HUES64 (cell line): ENCODE results near the gene MGME1.

Experiments
- H3K27ac ChIP-seq: 2 replicates; pipeline ENCODE4 v1.7.0; 2013; ENCODE audit warnings: low read depth, low read length, inconsistent platforms
- H3K27me3 ChIP-seq: 2 replicates; pipeline ENCODE4 v1.6.1; 2013; ENCODE audit warnings: mild to moderate bottlenecking, low read length; ENCODE audit not compliant: insufficient read depth
- H3K36me3 ChIP-seq: 2 replicates; pipeline ENCODE4 v1.6.1; 2013; ENCODE audit warnings: mild to moderate bottlenecking, low read length; ENCODE audit not compliant: insufficient read depth
- H3K4me1 ChIP-seq: 2 replicates; pipeline ENCODE4 v1.6.1; 2013; ENCODE audit warnings: mild to moderate bottlenecking, low read length, moderate library complexity; ENCODE audit not compliant: insufficient read depth
- H3K4me3 ChIP-seq: 2 replicates; pipeline ENCODE4 v1.5.1; 2013; ENCODE audit warnings: mild to moderate bottlenecking, low read length, moderate library complexity
- H3K9ac ChIP-seq: 2 replicates; pipeline ENCODE4 v1.6.1; 2013; ENCODE audit warnings: mild to moderate bottlenecking, low read depth, low read length
- H3K9me3 ChIP-seq: 2 replicates; pipeline ENCODE4 v1.6.1; 2013; ENCODE audit warnings: low read depth, low read length; ENCODE audit not compliant: insufficient read depth
- WGBS: fragments of 150-250, 120-280 bp; methylation state at CpG from one replicate; pipeline ENCODE4 v1.1.7; 2013; ENCODE audit warnings: missing lambda C conversion rate; 5-methylcytosine and 5-hydroxymethylcytosine counted together

The MGME1 gene

DNA sequence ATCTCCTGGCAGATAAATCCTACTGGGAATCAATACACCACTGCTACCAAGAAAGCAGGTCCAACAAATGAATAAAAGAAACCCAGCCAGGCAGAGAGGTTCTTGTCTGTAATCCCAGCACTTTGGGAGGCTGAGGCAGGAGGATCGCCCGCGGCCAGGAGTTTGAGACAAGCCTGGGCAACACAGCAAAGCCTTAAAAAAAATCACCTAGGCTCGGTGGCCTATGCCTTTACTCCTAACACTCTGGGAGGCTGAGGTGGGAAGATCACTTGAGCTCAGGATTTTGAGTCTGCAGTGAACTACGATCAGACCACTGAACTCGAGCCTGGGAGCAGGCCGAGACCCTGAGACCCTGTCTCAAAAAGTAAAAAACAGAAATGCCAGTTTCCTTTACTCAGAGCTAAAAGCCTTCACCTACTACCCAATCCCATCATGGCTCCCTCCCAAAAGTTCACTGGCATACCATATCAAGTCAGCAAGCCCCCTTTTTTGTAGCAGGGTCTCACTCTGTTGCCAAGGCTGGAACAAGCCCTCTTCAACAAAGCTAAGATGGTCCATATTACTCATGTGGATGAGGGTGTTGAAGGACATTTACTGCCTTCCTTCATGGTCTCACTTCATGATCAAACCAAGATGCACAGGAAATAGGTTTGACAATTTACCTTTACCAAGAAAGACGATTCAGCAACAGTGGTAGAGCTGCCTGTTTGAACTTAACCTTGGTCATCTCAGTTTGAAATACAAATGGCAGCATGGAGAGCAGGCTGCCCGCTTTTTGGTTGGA is 5.5 kb upstream of the MGME1 start:
- Histone ChIP-seq H3K4me1 (peaks cover 62% of the 10 kb centered on the region), H3K9ac (peak overlapping the region; percentile 32), H3K27ac (peak overlapping the region; percentile 15; the same call in 1 of the 2 replicates), H3K27me3 (no peaks in the 10 kb centered on the region), H3K36me3 (peaks cover 62% of the 10 kb centered on the region), H3K4me3 (peak overlapping the region; percentile 87), H3K9me3 (no peaks in the 10 kb centered on the region)
- WGBS: 66% methylated on average over 9 of the region's 9 CpGs

DNA sequence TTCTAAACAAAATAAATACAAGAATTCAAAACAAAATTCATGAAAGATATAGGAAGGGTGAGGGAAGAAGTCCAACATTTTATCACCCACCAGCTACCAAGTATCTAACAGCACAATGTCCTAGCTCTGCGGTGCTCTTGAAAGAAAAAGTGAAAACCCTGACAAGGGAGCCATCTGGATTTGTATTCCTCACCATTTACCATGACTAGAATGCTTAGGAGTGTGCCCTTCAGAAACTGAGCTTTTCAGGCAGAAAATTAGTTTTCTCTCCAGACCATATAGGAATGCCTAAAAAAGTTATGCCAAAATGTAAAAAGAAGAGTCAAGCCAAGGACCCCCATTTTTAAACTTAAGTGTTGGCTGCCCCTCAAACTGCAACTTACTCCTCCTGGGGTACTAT is 4.7 kb upstream of the MGME1 start:
- peak overlapping the region; percentile 15; the same call in 1 of the 2 replicates for H3K27ac ChIP-seq
- H3K9me3 ChIP-seq: no peaks in the 10 kb centered on the region
- 79% methylated on average over 1 of the region's 1 CpG for WGBS
- no peaks in the 10 kb centered on the region for H3K27me3 ChIP-seq
- H3K9ac ChIP-seq: peak overlapping the region; percentile 99; the same call in 1 of the 2 replicates
- H3K36me3 ChIP-seq: peaks cover 54% of the 10 kb centered on the region
- peaks cover 55% of the 10 kb centered on the region for H3K4me1 ChIP-seq
- peak overlapping the region; percentile 87 for H3K4me3 ChIP-seq

DNA sequence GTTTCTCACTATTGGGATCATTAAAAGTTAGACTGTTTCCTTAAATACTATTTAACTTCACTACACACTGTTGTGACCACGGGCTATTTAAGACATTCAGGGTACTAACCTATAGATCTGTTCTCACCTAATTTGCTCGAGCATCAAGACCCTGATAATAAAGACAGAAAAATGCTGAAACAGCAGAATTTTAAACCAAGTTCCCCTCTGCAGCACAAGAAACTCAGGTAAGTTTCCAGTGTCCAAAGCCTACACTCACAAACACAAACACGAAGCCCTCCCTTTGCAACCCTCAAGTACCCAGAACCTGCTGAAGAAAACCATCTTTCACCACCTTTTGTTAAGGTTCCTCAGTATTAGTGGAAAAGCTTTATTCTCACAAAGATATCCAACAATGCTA is 4.2 kb upstream of the MGME1 start:
- peaks cover 51% of the 10 kb centered on the region for H3K36me3 ChIP-seq
- peak overlapping the region; percentile 87 for H3K4me3 ChIP-seq
- peak overlapping the region; percentile 99 for H3K9ac ChIP-seq
- peaks cover 50% of the 10 kb centered on the region for H3K4me1 ChIP-seq
- H3K27me3 ChIP-seq: no peaks in the 10 kb centered on the region
- peak overlapping the region; percentile 15 for H3K27ac ChIP-seq
- no peaks in the 10 kb centered on the region for H3K9me3 ChIP-seq
- WGBS: 30% methylated on average over 3 of the region's 3 CpGs

GRCh38 chr20:17965042-17965697 is 3.6 kb upstream of the MGME1 start:
- no peaks in the 10 kb centered on the region for H3K27me3 ChIP-seq
- H3K9ac ChIP-seq: peak overlapping the region; percentile 99
- no peaks in the 10 kb centered on the region for H3K9me3 ChIP-seq

GRCh38 chr20:17966432-17967310 is 2.1 kb upstream of the MGME1 start:
- Histone ChIP-seq H3K4me1 (peaks cover 49% of the 10 kb centered on the region), H3K9ac (peak overlapping the region; percentile 99), H3K9me3 (no peaks in the 10 kb centered on the region), H3K27ac (peak overlapping the region; percentile 98), H3K36me3 (peaks cover 60% of the 10 kb centered on the region), H3K27me3 (no peaks in the 10 kb centered on the region), H3K4me3 (peak overlapping the region; percentile 87)
- WGBS: 12% methylated on average over 3 of the region's 9 CpGs

More at GRCh38 chr20:17965042-17965697, 3.6 kb upstream of the MGME1 start:
- Histone ChIP-seq H3K36me3 (peaks cover 53% of the 10 kb centered on the region), H3K4me3 (peak overlapping the region; percentile 87), H3K4me1 (peaks cover 47% of the 10 kb centered on the region), H3K27ac (peak overlapping the region; percentile 17; the same call in 1 of the 2 replicates)
- 27% methylated on average over 9 of the region's 9 CpGs for WGBS

DNA sequence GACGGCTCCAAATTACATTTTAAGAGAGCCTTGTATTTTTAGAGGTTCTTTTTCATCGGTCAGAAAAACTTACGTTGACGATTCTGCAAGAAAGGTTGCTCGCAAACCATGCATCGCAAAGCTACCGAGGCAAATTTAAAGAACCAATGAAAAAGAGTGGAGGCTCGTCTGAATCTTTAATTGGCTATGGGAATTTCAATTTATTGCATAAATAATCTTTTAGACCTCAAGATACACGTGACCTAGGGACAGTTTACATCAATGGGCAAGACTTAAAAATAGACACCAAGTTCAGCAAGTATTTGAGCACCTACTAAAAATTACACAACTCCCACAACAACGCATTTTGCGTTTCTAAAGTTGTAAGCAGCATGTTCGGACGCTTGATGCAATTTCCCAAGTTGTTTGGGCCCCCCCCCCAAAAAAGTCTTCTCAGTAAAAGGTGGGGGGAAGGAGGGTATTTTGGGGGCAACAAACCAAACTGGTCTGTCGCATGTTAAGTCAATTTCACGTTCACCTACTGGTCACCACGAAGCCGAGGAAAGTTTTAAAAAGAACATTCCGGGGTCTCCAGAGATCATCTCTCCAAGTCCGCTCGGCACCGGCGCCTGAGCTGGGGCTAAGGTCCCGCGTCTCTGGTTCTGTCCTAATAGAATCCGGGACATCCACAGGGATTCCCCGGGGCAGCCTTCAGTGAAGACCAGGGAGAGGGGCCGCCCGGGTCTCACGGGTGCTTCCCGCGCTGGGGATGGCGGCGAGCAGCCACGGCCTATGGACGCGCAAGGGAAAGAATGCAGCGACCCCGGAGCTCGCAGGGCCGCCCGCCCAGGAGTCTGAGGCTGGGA is 1.1 kb upstream of the MGME1 start:
- H3K9ac ChIP-seq: peak overlapping the region; percentile 99
- under 1% methylated on average over 41 of the region's 41 CpGs for WGBS
- H3K27ac ChIP-seq: peak overlapping the region; percentile 98
- H3K27me3 ChIP-seq: no peaks in the 10 kb centered on the region
- H3K36me3 ChIP-seq: peaks cover 71% of the 10 kb centered on the region
- H3K4me3 ChIP-seq: peak overlapping the region; percentile 87
- H3K4me1 ChIP-seq: peaks cover 54% of the 10 kb centered on the region
- no peaks in the 10 kb centered on the region for H3K9me3 ChIP-seq

GRCh38 chr20:17969278-17969883 is 563 bp downstream of the MGME1 start:
- WGBS: under 1% methylated on average over 28 of the region's 28 CpGs
- H3K4me1 ChIP-seq: peaks cover 39% of the 10 kb centered on the region

GRCh38 chr20:17969884-17970409 is 1.1 kb downstream of the MGME1 start:
- H3K9ac ChIP-seq: peak overlapping the region; percentile 99
- H3K27ac ChIP-seq: peak overlapping the region; percentile 98
- peak overlapping the region; percentile 87 for H3K4me3 ChIP-seq
- WGBS: 7% methylated on average over 9 of the region's 9 CpGs
- H3K27me3 ChIP-seq: no peaks in the 10 kb centered on the region
- H3K4me1 ChIP-seq: peaks cover 34% of the 10 kb centered on the region
- H3K36me3 ChIP-seq: peaks cover 63% of the 10 kb centered on the region
- no peaks in the 10 kb centered on the region for H3K9me3 ChIP-seq

More at GRCh38 chr20:17969278-17969883, 563 bp downstream of the MGME1 start:
- H3K9me3 ChIP-seq: no peaks in the 10 kb centered on the region
- H3K4me3 ChIP-seq: peak overlapping the region; percentile 87
- peak overlapping the region; percentile 98 for H3K27ac ChIP-seq
- H3K9ac ChIP-seq: peak overlapping the region; percentile 99
- no peaks in the 10 kb centered on the region for H3K27me3 ChIP-seq
- peaks cover 63% of the 10 kb centered on the region for H3K36me3 ChIP-seq

DNA sequence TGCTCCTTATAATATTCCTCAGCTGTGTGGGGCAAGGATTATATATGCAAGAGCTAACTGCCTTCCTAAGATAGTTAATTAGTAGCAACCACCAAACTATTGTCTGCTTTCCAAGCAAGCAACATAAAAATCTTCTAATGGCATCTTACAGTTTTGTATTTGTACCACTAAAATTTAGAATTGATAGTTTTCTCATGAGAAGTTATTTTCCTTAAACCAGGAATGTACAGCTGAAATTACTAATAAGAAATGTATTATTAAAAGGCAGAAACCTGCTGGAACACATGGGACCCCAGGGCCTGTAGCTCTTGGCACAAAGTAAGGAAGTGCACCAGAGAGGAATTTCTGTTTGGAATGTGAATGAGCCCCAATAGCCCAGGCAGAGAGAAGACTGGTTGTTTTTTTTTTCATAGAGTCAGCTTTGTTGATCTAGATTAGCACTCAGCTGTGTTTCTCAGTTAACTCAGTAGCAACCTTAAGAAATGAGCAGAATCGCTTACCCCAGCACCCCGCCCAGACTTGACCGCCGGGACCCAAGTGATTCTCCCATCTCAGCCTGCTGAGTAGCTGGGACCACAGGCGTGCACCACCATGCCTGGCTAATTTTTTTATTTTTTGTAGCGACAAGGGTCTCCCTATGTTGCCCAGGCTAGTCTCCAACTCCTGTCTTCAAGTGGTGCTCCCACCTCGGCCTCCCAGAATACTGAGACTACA is 2.6 kb downstream of the MGME1 start:
- Histone ChIP-seq H3K27ac (peak overlapping the region; percentile 32), H3K36me3 (peaks cover 64% of the 10 kb centered on the region)
- WGBS: 17% methylated on average over 7 of the region's 7 CpGs

More for the DNA sequence above, 2.6 kb downstream of the MGME1 start:
- Histone ChIP-seq H3K4me3 (peak overlapping the region; percentile 87), H3K27me3 (no peaks in the 10 kb centered on the region), H3K9ac (peak overlapping the region; percentile 99), H3K9me3 (no peaks in the 10 kb centered on the region), H3K4me1 (peaks cover 24% of the 10 kb centered on the region)
